ENCODE results near the gene CCDC9.
"Not testable (repeated sequence)": the region's sequence is repeated elsewhere in the genome, so short reads cannot be mapped to it uniquely, and the experiment has no call there.

The CCDC9 gene

GRCh38 chr19:47300867-47301266 is 44.5 kb downstream of the CCDC9 start:
- not testable (repeated sequence) for DNase-seq (ENCODE audit: low spot score)

DNA sequence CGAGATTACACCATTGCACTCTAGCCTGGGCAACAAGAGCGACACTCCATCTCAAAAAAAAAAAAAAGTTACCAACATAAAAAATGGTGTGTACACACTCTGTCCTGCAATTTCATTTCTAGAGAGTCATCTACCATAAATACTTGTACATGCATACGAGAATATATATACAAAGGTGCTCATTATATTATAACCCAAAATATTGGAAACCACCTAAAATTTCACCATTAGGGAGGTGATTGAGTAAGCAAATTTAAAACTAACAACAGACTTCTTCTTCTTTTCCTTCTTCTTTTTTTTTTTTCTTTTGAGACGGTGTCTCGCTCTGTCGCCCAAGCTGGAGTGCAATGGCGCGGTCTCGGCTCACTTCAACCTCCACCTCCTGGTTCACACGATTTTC is 45.9 kb downstream of the CCDC9 start:
- no peak for DNase-seq (ENCODE audit: low spot score)

DNA sequence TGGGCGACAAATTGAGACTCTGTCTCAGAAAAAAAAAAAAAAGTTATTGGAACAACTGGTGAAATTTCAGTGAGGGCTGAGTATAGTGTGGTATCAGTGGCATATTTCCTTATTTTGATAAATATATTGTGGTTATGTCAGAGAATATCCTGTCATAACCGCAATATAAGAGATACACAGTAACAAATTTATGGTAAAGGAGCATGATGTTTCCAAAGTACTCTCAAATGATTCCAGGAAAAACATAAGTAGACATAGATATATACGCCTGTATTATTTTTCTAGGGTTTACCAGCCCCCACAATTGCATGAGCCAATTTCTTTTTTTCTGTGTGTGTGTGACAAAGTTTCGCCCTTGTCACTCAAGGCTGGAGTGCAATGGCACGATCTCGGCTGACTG is 47.6 kb downstream of the CCDC9 start:
- DNase-seq (ENCODE audit: low spot score) = no peak

DNA sequence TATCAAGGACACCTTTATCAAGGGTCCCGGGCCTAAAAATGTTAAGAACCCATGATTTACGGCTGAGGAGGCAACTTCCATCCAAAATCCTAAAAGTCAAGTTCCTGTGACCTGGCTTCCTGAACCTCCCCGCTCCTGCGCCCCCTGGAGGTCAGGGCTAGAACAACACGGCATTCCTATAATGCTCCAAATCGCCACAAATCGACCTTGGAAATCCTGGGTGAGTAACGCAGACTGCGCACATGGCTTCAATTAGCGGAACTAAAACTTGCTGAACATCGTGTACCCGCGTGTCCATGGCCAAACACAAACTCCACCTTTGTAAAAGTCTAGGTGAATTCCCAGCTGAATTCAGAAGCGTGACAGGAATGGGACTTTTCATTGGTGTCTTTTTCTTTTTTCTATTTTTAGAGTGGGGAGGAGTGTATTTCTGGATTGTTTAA is 49.0 kb downstream of the CCDC9 start:
- DNase-seq (ENCODE audit: low spot score) = peak; percentile 50

GRCh38 chr19:47306303-47306702 is 50.0 kb downstream of the CCDC9 start:
- no peak for DNase-seq (ENCODE audit: low spot score)

GRCh38 chr19:47309038-47309437 is 52.7 kb downstream of the CCDC9 start:
- no peak for DNase-seq (ENCODE audit: low spot score)

GRCh38 chr19:47309608-47310007 is 53.3 kb downstream of the CCDC9 start, which contains the start of gene C5AR1:
TSS of gene C5AR1 (plus strand) at chr19:47309861. CDS start at chr19:47309896, 35 bp downstream.
- no peak for DNase-seq (ENCODE audit: low spot score)

- DNase-seq (ENCODE audit: low spot score) = no peak
These were observed 54.0 kb downstream of the CCDC9 start for GRCh38 chr19:47310323-47310722.

DNA sequence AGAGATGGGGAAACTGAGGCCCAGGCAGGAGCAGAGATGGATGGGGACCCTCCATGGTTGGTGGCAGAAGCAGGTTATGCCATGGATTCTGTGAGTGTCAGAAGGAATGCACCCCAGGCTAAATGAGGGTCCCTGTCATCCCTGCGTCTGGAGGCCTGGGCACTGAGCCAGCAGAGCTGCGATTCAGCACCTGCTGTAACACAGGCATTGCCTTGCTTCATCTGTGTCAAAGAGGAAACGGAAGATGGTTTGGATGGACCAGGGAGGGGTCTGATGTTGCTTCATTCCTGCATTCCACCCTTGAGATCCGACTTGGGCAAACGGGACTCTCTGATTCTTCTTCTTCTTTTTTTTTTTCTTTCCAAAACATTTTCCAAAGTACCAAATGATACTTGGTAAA is 54.5 kb downstream of the CCDC9 start:
- no peak for DNase-seq (ENCODE audit: low spot score)

- no peak for DNase-seq (ENCODE audit: low spot score)
These were observed 56.2 kb downstream of the CCDC9 start for GRCh38 chr19:47312366-47313006.

DNA sequence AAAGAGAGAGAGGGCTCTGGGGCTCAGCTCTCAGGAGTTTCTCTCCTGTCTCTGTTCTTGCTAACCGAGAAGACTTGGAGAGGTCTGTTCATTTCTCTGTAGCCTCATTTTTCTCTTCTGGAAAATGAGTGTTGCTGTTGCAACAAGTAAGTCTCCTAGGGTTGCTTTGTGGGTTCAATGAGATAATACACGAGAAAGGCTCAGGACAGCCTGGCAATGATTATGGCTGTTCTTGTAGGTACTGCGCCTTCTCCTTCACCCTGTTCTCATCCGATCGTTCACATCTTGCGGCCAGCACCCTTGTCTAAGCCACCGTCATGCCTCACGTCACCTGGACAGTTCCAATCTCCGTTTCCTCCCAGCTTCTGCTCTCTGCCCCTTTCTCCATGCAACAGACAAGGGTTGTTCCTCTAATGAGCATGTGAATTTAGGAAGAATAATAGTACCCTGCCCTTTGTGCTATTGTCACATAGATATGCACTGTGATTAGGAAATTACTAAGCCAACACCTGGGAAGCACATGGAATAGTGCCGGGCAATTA is 57.5 kb downstream of the CCDC9 start:
- no peak for DNase-seq (ENCODE audit: low spot score)

DNA sequence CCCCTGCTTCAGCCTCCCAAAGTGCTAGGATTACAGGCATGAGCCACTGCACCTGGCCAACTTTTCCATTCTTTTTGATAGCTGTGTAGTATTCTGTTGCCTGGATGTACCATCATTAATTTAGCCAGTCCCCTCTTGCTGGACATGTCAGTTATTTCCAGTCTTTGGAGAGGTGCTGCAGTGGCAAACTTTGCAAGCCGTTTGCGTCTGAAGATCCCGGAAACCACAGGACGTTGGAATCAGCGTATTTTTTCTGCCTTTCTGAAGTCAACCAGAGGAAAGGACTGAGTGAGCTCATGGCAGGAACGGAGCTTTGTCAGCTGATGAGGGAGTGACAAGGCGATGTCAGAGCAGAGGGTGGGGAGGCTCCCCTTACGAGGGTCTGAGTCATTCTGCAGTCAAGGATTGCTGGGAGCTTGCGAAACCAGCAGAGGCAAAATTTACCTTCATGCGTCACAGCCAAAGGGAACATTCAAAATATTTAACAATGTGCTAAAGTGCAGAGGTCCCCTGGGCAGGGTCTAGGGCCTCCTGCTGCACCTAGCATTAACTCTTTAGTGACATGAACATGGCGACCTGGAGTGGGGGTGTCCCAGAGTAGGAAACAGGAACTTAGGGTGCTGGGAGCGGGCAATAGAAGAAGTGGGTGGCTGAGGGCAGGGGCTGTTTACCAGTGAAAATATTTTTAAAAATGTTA is 58.9 kb downstream of the CCDC9 start:
- DNase-seq (ENCODE audit: low spot score) = no peak

- DNase-seq (ENCODE audit: low spot score) = no peak
These were observed 60.2 kb downstream of the CCDC9 start for GRCh38 chr19:47316513-47316912.

DNA sequence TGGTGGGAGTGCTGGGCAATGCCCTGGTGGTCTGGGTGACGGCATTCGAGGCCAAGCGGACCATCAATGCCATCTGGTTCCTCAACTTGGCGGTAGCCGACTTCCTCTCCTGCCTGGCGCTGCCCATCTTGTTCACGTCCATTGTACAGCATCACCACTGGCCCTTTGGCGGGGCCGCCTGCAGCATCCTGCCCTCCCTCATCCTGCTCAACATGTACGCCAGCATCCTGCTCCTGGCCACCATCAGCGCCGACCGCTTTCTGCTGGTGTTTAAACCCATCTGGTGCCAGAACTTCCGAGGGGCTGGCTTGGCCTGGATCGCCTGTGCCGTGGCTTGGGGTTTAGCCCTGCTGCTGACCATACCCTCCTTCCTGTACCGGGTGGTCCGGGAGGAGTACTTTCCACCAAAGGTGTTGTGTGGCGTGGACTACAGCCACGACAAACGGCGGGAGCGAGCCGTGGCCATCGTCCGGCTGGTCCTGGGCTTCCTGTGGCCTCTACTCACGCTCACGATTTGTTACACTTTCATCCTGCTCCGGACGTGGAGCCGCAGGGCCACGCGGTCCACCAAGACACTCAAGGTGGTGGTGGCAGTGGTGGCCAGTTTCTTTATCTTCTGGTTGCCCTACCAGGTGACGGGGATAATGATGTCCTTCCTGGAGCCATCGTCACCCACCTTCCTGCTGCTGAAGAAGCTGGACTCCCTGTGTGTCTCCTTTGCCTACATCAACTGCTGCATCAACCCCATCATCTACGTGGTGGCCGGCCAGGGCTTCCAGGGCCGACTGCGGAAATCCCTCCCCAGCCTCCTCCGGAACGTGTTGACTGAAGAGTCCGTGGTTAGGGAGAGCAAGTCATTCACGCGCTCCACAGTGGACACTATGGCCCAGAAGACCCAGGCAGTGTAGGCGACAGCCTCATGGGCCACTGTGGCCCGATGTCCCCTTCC is 63.9 kb downstream of the CCDC9 start:
- DNase-seq (ENCODE audit: low spot score) = no peak

Data from CD4-positive, alpha-beta T cell treated with Interleukin-6 at 100 ng/mL for 8 hours (primary cell).